GM12878 (cell line): ENCODE data around the gene EGFR.

Experiments used
- CREB1 ChIP-seq: IDR thresholded peaks from 2 replicates; pipeline ENCODE4 v1.6.1; 2012; ENCODE audit warnings: low read depth, mild to moderate bottlenecking, inconsistent platforms
- IKZF1 ChIP-seq: fragments of 450-650 bp; conservative IDR thresholded peaks from 2 replicates; pipeline ENCODE4 v1.6.1; 2017; ENCODE audit warnings: antibody characterized with exemption, mild to moderate bottlenecking
- RFX5 ChIP-seq: IDR thresholded peaks from 2 replicates; pipeline ENCODE4 v1.6.1; 2011; ENCODE audit warnings: low read depth, low read length, improper control_type of control experiment
- STAT1 ChIP-seq: fragments of 450-650 bp; conservative IDR thresholded peaks from 2 replicates; pipeline ENCODE4 v1.6.1; 2014; ENCODE audit warnings: antibody characterized with exemption, mild to moderate bottlenecking
- STAT3 ChIP-seq: IDR thresholded peaks from 2 replicates; pipeline ENCODE4 v1.6.1; 2011; ENCODE audit warnings: low read depth, low read length, improper control_type of control experiment
- ZNF274 ChIP-seq: IDR thresholded peaks from one replicate; pipeline ENCODE4 v1.8.0; 2011; ENCODE audit not compliant: insufficient read length, insufficient read depth
- TF ChIP-seq, protein P1 (sequence below): IDR thresholded peaks from 2 replicates; pipeline ENCODE4 v1.6.1; 2012; ENCODE audit warnings: low read depth, low read length, improper control_type of control experiment
- TF ChIP-seq, protein P2 (sequence below), 3 experiments: IDR thresholded peaks in 2 of 3; conservative IDR thresholded peaks in 1 of 3; 2 replicates each; pipeline ENCODE4 v1.5.1; 2011; ENCODE audit warnings: low read depth in 3 of 3, low read length in 3 of 3, mild to moderate bottlenecking in 3 of 3, control low read depth in 2 of 3, moderate library complexity in 2 of 3, inconsistent platforms in 1 of 3, mixed read lengths in 1 of 3; ENCODE audit not compliant: control insufficient read depth in 2 of 3, insufficient read depth in 1 of 3; ENCODE audit errors: extremely low read depth in 1 of 3
- TF ChIP-seq, protein P3 (sequence below): IDR thresholded peaks from 2 replicates; pipeline ENCODE4 v1.6.1; 2011; ENCODE audit warnings: borderline replicate concordance, low read depth, mild to moderate bottlenecking, moderate library complexity, mixed read lengths, low read length; ENCODE audit not compliant: insufficient read depth; ENCODE audit errors: extremely low read length
- TF ChIP-seq, protein P4 (sequence below): IDR thresholded peaks from 2 replicates; pipeline ENCODE4 v1.6.1; 2011; ENCODE audit warnings: mild to moderate bottlenecking, low read depth, low read length, moderate library complexity; ENCODE audit not compliant: insufficient replicate concordance

DNA sequence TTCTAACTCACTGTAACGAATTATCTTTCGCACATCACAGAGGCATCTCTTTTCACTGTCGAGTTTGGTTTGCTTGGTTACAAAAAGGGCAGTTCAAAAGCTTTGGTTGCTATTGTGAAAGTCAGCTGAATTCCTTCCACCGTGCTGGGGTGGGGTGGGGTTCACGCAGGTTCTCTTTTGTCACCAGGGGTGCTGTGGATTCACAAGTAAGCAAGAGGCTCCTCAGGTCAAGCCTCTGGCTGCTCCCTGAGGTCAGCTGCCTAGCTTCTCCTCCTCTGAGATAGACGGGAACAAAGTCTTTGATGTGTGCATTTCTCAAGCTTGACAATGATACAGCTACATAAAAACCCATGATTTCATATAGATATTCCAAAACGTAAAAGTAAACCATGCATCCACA, 47.7 kb downstream of the EGFR start:
- TF ChIP-seq STAT1 (no peak), STAT3 (no peak), RFX5 (no peak), IKZF1 (no peak), ZNF274 (no peak), CREB1 (no peak)
- TF ChIP-seq, protein P1, sequence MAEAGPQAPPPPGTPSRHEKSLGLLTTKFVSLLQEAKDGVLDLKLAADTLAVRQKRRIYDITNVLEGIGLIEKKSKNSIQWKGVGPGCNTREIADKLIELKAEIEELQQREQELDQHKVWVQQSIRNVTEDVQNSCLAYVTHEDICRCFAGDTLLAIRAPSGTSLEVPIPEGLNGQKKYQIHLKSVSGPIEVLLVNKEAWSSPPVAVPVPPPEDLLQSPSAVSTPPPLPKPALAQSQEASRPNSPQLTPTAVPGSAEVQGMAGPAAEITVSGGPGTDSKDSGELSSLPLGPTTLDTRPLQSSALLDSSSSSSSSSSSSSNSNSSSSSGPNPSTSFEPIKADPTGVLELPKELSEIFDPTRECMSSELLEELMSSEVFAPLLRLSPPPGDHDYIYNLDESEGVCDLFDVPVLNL, result no peak
- TF ChIP-seq, protein P2, sequence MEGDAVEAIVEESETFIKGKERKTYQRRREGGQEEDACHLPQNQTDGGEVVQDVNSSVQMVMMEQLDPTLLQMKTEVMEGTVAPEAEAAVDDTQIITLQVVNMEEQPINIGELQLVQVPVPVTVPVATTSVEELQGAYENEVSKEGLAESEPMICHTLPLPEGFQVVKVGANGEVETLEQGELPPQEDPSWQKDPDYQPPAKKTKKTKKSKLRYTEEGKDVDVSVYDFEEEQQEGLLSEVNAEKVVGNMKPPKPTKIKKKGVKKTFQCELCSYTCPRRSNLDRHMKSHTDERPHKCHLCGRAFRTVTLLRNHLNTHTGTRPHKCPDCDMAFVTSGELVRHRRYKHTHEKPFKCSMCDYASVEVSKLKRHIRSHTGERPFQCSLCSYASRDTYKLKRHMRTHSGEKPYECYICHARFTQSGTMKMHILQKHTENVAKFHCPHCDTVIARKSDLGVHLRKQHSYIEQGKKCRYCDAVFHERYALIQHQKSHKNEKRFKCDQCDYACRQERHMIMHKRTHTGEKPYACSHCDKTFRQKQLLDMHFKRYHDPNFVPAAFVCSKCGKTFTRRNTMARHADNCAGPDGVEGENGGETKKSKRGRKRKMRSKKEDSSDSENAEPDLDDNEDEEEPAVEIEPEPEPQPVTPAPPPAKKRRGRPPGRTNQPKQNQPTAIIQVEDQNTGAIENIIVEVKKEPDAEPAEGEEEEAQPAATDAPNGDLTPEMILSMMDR (IDR thresholded peaks at IDR 0.05 in 2 of 3, conservative IDR thresholded peaks at IDR 0.05 in 1 of 3; ENCODE audit: control insufficient read depth in 2 of 3, extremely low read depth in 1 of 3, insufficient read depth in 1 of 3, low read depth in 3 of 3, low read length in 3 of 3), result no peak
- TF ChIP-seq, protein P3, sequence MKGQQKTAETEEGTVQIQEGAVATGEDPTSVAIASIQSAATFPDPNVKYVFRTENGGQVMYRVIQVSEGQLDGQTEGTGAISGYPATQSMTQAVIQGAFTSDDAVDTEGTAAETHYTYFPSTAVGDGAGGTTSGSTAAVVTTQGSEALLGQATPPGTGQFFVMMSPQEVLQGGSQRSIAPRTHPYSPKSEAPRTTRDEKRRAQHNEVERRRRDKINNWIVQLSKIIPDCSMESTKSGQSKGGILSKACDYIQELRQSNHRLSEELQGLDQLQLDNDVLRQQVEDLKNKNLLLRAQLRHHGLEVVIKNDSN, result no peak
- TF ChIP-seq, protein P4, sequence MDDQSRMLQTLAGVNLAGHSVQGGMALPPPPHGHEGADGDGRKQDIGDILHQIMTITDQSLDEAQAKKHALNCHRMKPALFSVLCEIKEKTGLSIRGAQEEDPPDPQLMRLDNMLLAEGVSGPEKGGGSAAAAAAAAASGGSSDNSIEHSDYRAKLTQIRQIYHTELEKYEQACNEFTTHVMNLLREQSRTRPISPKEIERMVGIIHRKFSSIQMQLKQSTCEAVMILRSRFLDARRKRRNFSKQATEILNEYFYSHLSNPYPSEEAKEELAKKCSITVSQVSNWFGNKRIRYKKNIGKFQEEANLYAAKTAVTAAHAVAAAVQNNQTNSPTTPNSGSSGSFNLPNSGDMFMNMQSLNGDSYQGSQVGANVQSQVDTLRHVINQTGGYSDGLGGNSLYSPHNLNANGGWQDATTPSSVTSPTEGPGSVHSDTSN, result no peak
